Inflammatory macrophage (primary cell): Measurements from ENCODE around the gene ARPC5.
A peak's percentile ranks its signal among the peaks of the same experiment; 100 is the strongest.
"Not testable (repeated sequence)": the region's sequence is repeated elsewhere in the genome, so short reads cannot be mapped to it uniquely, and the experiment has no call there.

ENCODE experiments used
- DNase-seq, 2 donors: peaks; one replicate each; pipeline ENCODE4 v3.0.0-alpha.2; 2020 to 2022

ARPC5 gene

GRCh38 chr1:183645531-183645930 lies 9.9 kb upstream of the ARPC5 start:
- DNase-seq, result no peak

GRCh38 chr1:183642166-183642565 lies 6.6 kb upstream of the ARPC5 start:
- DNase-seq, result no peak

- DNase-seq, result no peak
Measured at GRCh38 chr1:183640193-183640592, 4.6 kb upstream of the ARPC5 start.

- DNase-seq, result peak in 1 of 2 donors; percentile 54
Measured at GRCh38 chr1:183638649-183639387, 3.2 kb upstream of the ARPC5 start.

GRCh38 chr1:183636783-183637182 lies 1.2 kb upstream of the ARPC5 start:
- no peak for DNase-seq

GRCh38 chr1:183636334-183636682 lies 725 bp upstream of the ARPC5 start:
- DNase-seq, result no peak

GRCh38 chr1:183635099-183635605 lies 431 bp downstream of the ARPC5 start:
- DNase-seq, result peak; percentile 41 to 64

GRCh38 chr1:183634429-183635065 lies 1.0 kb downstream of the ARPC5 start:
- peak in 1 of 2 donors; percentile 51 for DNase-seq

- DNase-seq, result peak; percentile 63 to 66
Measured at GRCh38 chr1:183633676-183634343, 1.8 kb downstream of the ARPC5 start.

- no peak for DNase-seq
Measured at GRCh38 chr1:183632964-183633363, 2.6 kb downstream of the ARPC5 start.

GRCh38 chr1:183632114-183632513 lies 3.5 kb downstream of the ARPC5 start:
- no peak for DNase-seq

- no peak for DNase-seq
Measured at GRCh38 chr1:183630748-183631147, 4.8 kb downstream of the ARPC5 start.

- no peak for DNase-seq
Measured at GRCh38 chr1:183628537-183628936, 7.0 kb downstream of the ARPC5 start.

GRCh38 chr1:183626236-183626635 lies 9.3 kb downstream of the ARPC5 start:
- DNase-seq, result peak; percentile 57 to 62

- DNase-seq, result peak; percentile 59 to 60
Measured at GRCh38 chr1:183622884-183623785, 12.4 kb downstream of the ARPC5 start.

- DNase-seq, result no peak
Measured at GRCh38 chr1:183622013-183622412, 13.6 kb downstream of the ARPC5 start.

GRCh38 chr1:183620311-183620710 lies 15.3 kb downstream of the ARPC5 start:
- no peak for DNase-seq

- no peak for DNase-seq
Measured at GRCh38 chr1:183619781-183620180, 15.8 kb downstream of the ARPC5 start.

- not testable (repeated sequence) for DNase-seq
Measured at GRCh38 chr1:183618202-183618601, 17.4 kb downstream of the ARPC5 start.

GRCh38 chr1:183612975-183613374 lies 22.6 kb downstream of the ARPC5 start:
- not testable (repeated sequence) for DNase-seq

GRCh38 chr1:183612407-183612806 lies 23.2 kb downstream of the ARPC5 start:
- no peak for DNase-seq

GRCh38 chr1:183611021-183611420 lies 24.6 kb downstream of the ARPC5 start:
- no peak for DNase-seq
